A673 (cell line): ENCODE data around the gene FNIP1. TPM values are rescaled to one million over a fixed set of nuclear protein-coding genes. Genes with fewer than 3 reads are reported as not detected.

Experiments used
- BruUV-seq: library from RNA; stranded (reverse); fragments of 400-500 nt; replicated peaks from 2 replicates; lab custom pipeline; 2021; lab: Mats Ljungman, UMichigan
- CTCF ChIA-PET: fragments of 300-600 bp; sonication (Branson Sonifier 250); formaldehyde crosslinking; loops from one replicate; lab custom pipeline; 2022; ENCODE audit warnings: antibody characterized with exemption; lab: Charles Lee
- POLR2A ChIA-PET: fragments of 300-600 bp; sonication (Branson Sonifier 250); formaldehyde crosslinking; loops from one replicate; lab custom pipeline; 2022; ENCODE audit warnings: antibody characterized with exemption; ENCODE audit not compliant: low non-redundant PET; lab: Charles Lee
- DNase-seq: peaks from one replicate; pipeline ENCODE4 v3.0.0-alpha.2; 2015; ENCODE audit warnings: low spot score
- H3K27ac ChIP-seq: fragments of 200-600 bp; sonication (generic); 2 replicates; pipeline ENCODE4 v1.5.1; 2016; ENCODE audit warnings: mixed run types, low read depth, mild to moderate bottlenecking, mixed read lengths, antibody characterized with exemption, low read length; ENCODE audit not compliant: poor library complexity, severe bottlenecking
- H3K27me3 ChIP-seq: fragments of 200-600 bp; sonication (generic); replicated peaks from 2 replicates; pipeline ENCODE4 v1.6.1; 2017; ENCODE audit warnings: mixed run types, low read depth, mild to moderate bottlenecking, mixed read lengths, antibody characterized with exemption, low read length; ENCODE audit not compliant: insufficient read depth, poor library complexity
- H3K36me3 ChIP-seq: fragments of 200-600 bp; sonication (generic); 2 replicates; pipeline ENCODE4 v1.6.1; 2016; ENCODE audit warnings: mixed run types, mild to moderate bottlenecking, mixed read lengths, antibody characterized with exemption, low read length; ENCODE audit not compliant: insufficient read depth, poor library complexity, severe bottlenecking
- H3K4me1 ChIP-seq: fragments of 200-600 bp; sonication (generic); 2 replicates; pipeline ENCODE4 v1.6.1; 2017; ENCODE audit warnings: mixed run types, mild to moderate bottlenecking, mixed read lengths, antibody characterized with exemption, low read length; ENCODE audit not compliant: insufficient read depth, poor library complexity, severe bottlenecking
- H3K4me3 ChIP-seq: fragments of 200-600 bp; sonication (generic); 2 replicates; pipeline ENCODE4 v1.5.1; 2016; ENCODE audit warnings: low read depth, mixed run types, mild to moderate bottlenecking, mixed read lengths, low read length; ENCODE audit not compliant: poor library complexity, severe bottlenecking
- H3K9me3 ChIP-seq: fragments of 200-600 bp; sonication (generic); 2 replicates; pipeline ENCODE4 v1.6.1; 2016; ENCODE audit warnings: mixed run types, low read depth, mild to moderate bottlenecking, mixed read lengths, antibody characterized with exemption, low read length; ENCODE audit not compliant: poor library complexity, severe bottlenecking
- EZH2 ChIP-seq: fragments of 200-600 bp; sonication (generic); IDR thresholded peaks from 2 replicates; pipeline ENCODE4 v1.6.1; 2017; ENCODE audit warnings: borderline replicate concordance, low read depth, mild to moderate bottlenecking, mixed read lengths, antibody characterized with exemption, low read length; ENCODE audit not compliant: poor library complexity, severe bottlenecking
- intact Hi-C: fragments of 100-400 bp; cut with micrococcal nuclease; formaldehyde crosslinking; loops from one replicate; pipeline ENCODE4 v1.10.0; 2022; ENCODE audit not compliant: unreplicated experiment
- total RNA-seq: library from RNA; stranded (reverse); gene quantifications from 2 replicates; pipeline ENCODE4 v1.2.3, GENCODE V29; 2021
- TF ChIP-seq, protein P1 (sequence below): fragments of 300-800, 200-600 bp; sonication (generic); conservative IDR thresholded peaks from 2 replicates; pipeline ENCODE4 v1.5.1; 2017; ENCODE audit warnings: low read depth, mild to moderate bottlenecking, antibody characterized with exemption, low read length, moderate library complexity, mixed read lengths

FNIP1 gene
- total RNA-seq, 1 experiment from 2014 or later, result 22.9 TPM

DNA sequence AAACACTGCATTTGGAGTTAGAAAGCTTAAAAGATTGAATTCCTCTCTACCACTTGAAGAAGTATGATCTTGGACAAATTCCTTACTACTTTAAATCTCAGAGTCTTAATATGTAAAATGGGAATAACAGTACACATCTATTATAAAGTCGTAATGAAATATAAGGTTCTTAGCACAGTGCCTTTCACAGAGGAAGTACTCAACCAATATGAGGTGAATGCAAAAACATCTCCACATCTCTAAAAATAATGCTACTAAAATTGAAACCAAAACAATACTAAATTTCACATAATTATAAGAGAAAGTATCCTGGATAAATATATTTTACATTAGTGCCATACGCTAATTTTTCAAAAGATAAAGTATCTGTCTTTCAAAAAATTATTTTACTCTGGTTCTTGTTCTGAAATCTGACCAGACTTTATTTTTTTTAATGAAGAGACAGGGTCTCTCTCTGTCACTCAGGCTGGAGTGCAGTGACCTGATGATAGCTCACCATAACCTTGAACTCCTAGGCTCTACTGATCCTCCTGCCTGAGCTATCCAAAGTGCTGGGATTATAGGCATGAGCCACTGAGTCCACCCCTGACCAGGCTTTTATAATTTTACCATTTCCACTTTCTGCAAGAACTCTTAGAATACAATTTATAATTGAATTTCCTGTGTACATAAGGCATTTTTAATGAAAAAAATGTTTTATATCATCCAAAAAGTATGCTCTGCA lies 21.3 kb upstream of the FNIP1 start:
- no peak for DNase-seq

DNA sequence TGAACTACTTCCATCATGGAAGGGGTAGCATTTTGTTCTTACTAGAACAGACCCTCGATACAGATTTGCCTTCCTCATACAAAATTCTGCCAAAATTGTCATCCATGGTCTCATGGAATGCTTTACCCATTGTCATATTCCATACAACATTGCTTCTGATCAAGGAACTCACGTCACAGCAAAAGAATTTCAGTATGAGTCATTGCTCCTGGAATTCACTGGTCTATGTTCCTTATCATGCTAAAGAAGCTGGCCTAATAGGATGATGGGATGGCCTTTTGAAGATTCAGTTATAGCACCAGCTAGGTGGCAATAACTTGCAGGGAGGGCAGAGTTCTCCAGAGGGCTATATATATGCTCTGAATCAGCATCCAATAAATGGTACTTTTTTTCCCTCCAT lies 18.2 kb upstream of the FNIP1 start:
- peak; percentile 71 for DNase-seq
- TF ChIP-seq EZH2, result no peak
- TF ChIP-seq, protein P1, sequence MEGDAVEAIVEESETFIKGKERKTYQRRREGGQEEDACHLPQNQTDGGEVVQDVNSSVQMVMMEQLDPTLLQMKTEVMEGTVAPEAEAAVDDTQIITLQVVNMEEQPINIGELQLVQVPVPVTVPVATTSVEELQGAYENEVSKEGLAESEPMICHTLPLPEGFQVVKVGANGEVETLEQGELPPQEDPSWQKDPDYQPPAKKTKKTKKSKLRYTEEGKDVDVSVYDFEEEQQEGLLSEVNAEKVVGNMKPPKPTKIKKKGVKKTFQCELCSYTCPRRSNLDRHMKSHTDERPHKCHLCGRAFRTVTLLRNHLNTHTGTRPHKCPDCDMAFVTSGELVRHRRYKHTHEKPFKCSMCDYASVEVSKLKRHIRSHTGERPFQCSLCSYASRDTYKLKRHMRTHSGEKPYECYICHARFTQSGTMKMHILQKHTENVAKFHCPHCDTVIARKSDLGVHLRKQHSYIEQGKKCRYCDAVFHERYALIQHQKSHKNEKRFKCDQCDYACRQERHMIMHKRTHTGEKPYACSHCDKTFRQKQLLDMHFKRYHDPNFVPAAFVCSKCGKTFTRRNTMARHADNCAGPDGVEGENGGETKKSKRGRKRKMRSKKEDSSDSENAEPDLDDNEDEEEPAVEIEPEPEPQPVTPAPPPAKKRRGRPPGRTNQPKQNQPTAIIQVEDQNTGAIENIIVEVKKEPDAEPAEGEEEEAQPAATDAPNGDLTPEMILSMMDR, result no peak
- Histone ChIP-seq H3K27ac (no peak overlapping the region), H3K36me3 (no peaks in the 10 kb centered on the region), H3K9me3 (no peaks in the 10 kb centered on the region), H3K4me1 (no peaks in the 10 kb centered on the region), H3K4me3 (no peak overlapping the region), H3K27me3 (no peaks in the 10 kb centered on the region)
- ChIA-PET CTCF (no interaction called here), POLR2A (no interaction called here)
- BruUV-seq, result no TSS peak
- intact Hi-C loops, result no loop called here

More for the DNA sequence above, 21.3 kb upstream of the FNIP1 start:
- Histone ChIP-seq H3K27ac (no peak overlapping the region), H3K4me1 (no peaks in the 10 kb centered on the region), H3K36me3 (no peaks in the 10 kb centered on the region), H3K4me3 (no peak overlapping the region), H3K27me3 (no peaks in the 10 kb centered on the region), H3K9me3 (no peaks in the 10 kb centered on the region)
- POLR2A ChIA-PET, result no interaction called here
- no TSS peak for BruUV-seq
- TF ChIP-seq, protein P1, result no peak
- no peak for TF ChIP-seq EZH2
- intact Hi-C loops, result no loop called here
- CTCF ChIA-PET, result no interaction called here

DNA sequence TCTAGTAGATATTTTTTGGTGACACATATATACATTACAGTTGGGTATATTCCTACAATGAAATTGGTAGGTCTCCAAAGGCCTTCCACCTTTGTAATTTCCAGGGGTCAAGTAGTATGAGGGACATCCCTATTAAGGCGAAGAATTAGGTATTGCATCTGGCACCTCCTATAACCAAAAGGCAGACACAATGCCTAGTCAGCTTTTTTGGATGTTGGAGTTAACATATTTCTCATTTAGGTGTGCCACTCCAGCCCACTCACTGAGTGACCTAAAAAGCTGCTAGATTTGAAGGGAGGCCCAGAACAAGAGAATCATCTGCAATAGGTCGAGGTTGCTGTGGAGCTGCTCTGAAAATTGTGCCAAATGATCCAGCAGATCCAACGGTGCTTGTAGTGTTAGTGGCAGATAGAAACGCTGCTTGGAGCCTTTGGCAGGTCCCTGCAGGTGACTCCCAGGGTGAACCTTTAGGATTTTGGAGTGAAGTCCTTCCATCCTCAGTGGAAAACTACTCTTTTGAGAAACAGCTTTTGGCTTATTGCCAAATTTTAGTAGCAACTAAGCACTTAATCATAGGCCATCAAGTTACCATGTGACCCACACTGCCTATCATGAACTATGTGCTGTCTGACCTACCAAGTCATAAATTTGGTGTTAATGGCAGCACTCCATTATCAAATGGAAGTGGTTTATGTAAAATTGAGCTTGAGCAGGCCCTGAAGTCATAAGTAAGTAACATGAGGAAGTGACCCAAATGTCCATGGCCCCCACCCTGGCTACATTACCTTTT lies 15.7 kb upstream of the FNIP1 start:
- TF ChIP-seq EZH2, result no peak
- TF ChIP-seq, protein P1, result no peak

More for the DNA sequence above, 15.7 kb upstream of the FNIP1 start:
- Histone ChIP-seq H3K27me3 (no peaks in the 10 kb centered on the region), H3K27ac (no peak overlapping the region), H3K9me3 (no peaks in the 10 kb centered on the region), H3K36me3 (no peaks in the 10 kb centered on the region), H3K4me1 (no peaks in the 10 kb centered on the region), H3K4me3 (no peak overlapping the region)
- intact Hi-C loops, result no loop called here
- POLR2A ChIA-PET, result no interaction called here
- no TSS peak for BruUV-seq
- CTCF ChIA-PET, result no interaction called here
- DNase-seq, result no peak
